ENCODE data around the gene CFHR1. TPM values are rescaled to one million over a fixed set of nuclear protein-coding genes. Genes with fewer than 3 reads are reported as not detected.
"Not testable (repeated sequence)": the region's sequence is repeated elsewhere in the genome, so short reads cannot be mapped to it uniquely, and the experiment has no call there.

The CFHR1 gene
- total RNA-seq = not detected

- not testable (repeated sequence) for H3K9me3 Mint-ChIP-seq, H3K36me3 Mint-ChIP-seq, H3K4me3 Mint-ChIP-seq, H3K4me1 Mint-ChIP-seq, DNase-seq, H3K27ac Mint-ChIP-seq, H3K27me3 Mint-ChIP-seq
Observed at GRCh38 chr1:196819531-196819930, at the start of gene CFHR1. Gene CFHR1, plus strand, starts transcription at chr1:196819731. Its CDS starts 114 bp downstream, at chr1:196819845.

- not testable (repeated sequence) for H3K27ac Mint-ChIP-seq, H3K27me3 Mint-ChIP-seq, DNase-seq, H3K9me3 Mint-ChIP-seq, H3K36me3 Mint-ChIP-seq, H3K4me1 Mint-ChIP-seq, H3K4me3 Mint-ChIP-seq
Observed at GRCh38 chr1:196769823-196770222, 49.7 kb upstream of the CFHR1 start.

GRCh38 chr1:196773713-196774112 is 45.8 kb upstream of the CFHR1 start:
- peaks cover 5% of the 10 kb centered on the region for H3K4me1 Mint-ChIP-seq
- H3K27ac Mint-ChIP-seq = no peak overlapping the region
- no peaks in the 10 kb centered on the region for H3K27me3 Mint-ChIP-seq
- H3K4me3 Mint-ChIP-seq = no peak overlapping the region
- no peak for DNase-seq
- no peaks in the 10 kb centered on the region for H3K36me3 Mint-ChIP-seq
- H3K9me3 Mint-ChIP-seq = no peaks in the 10 kb centered on the region

- H3K9me3 Mint-ChIP-seq = peaks cover under 1% of the 10 kb centered on the region
- H3K4me1 Mint-ChIP-seq = peaks cover 5% of the 10 kb centered on the region
- H3K27ac Mint-ChIP-seq = no peak overlapping the region
- no peaks in the 10 kb centered on the region for H3K27me3 Mint-ChIP-seq
- H3K36me3 Mint-ChIP-seq = no peaks in the 10 kb centered on the region
- DNase-seq = no peak
- no peak overlapping the region for H3K4me3 Mint-ChIP-seq
Observed at GRCh38 chr1:196774175-196774574, 45.4 kb upstream of the CFHR1 start.

- Mint-ChIP-seq H3K4me3 (no peak within 1 kb of the TSS), H3K27me3 (no peaks in the 10 kb centered on the region), H3K9me3 (peaks cover 2% of the 10 kb centered on the region), H3K4me1 (peaks cover 5% of the 10 kb centered on the region), H3K36me3 (no peaks in the 10 kb centered on the region), H3K27ac (no peak within 1 kb of the TSS)
- DNase-seq = no peak
Observed at GRCh38 chr1:196774603-196775002, 44.9 kb upstream of the CFHR1 start, which contains the start of gene CFHR3. Gene CFHR3, plus strand, starts transcription at chr1:196774840. Its CDS starts 47 bp downstream, at chr1:196774887.

- no peak overlapping the region for H3K4me3 Mint-ChIP-seq
- peaks cover 5% of the 10 kb centered on the region for H3K4me1 Mint-ChIP-seq
- H3K36me3 Mint-ChIP-seq = no peaks in the 10 kb centered on the region
- no peak overlapping the region for H3K27ac Mint-ChIP-seq
- peaks cover 2% of the 10 kb centered on the region for H3K9me3 Mint-ChIP-seq
- H3K27me3 Mint-ChIP-seq = no peaks in the 10 kb centered on the region
- DNase-seq = no peak
Observed at GRCh38 chr1:196777603-196778002, 41.9 kb upstream of the CFHR1 start.

- Mint-ChIP-seq H3K27me3 (no peaks in the 10 kb centered on the region), H3K4me1 (peaks cover 2% of the 10 kb centered on the region), H3K36me3 (no peaks in the 10 kb centered on the region), H3K4me3 (no peak overlapping the region), H3K27ac (no peak overlapping the region), H3K9me3 (peaks cover 3% of the 10 kb centered on the region)
- no peak for DNase-seq
Observed at GRCh38 chr1:196779093-196779492, 40.4 kb upstream of the CFHR1 start.

GRCh38 chr1:196791252-196791651 is 28.3 kb upstream of the CFHR1 start:
- not testable (repeated sequence) for H3K27ac Mint-ChIP-seq, H3K27me3 Mint-ChIP-seq, H3K4me3 Mint-ChIP-seq, H3K36me3 Mint-ChIP-seq, H3K9me3 Mint-ChIP-seq, DNase-seq, H3K4me1 Mint-ChIP-seq

GRCh38 chr1:196794103-196794502 is 25.4 kb upstream of the CFHR1 start:
- H3K4me1 Mint-ChIP-seq, H3K4me3 Mint-ChIP-seq, H3K27me3 Mint-ChIP-seq, H3K36me3 Mint-ChIP-seq, DNase-seq, H3K27ac Mint-ChIP-seq, H3K9me3 Mint-ChIP-seq: not testable (repeated sequence)

- H3K27me3 Mint-ChIP-seq = no peaks in the 10 kb centered on the region
- no peaks in the 10 kb centered on the region for H3K36me3 Mint-ChIP-seq
- no peak overlapping the region for H3K4me3 Mint-ChIP-seq
- no peak overlapping the region for H3K27ac Mint-ChIP-seq
- DNase-seq = no peak
- peaks cover 5% of the 10 kb centered on the region for H3K9me3 Mint-ChIP-seq
- H3K4me1 Mint-ChIP-seq = no peaks in the 10 kb centered on the region
Observed at GRCh38 chr1:196797891-196798290, 21.6 kb upstream of the CFHR1 start.

GRCh38 chr1:196801920-196802319 is 17.6 kb upstream of the CFHR1 start:
- H3K36me3 Mint-ChIP-seq = not testable (repeated sequence)

GRCh38 chr1:196808529-196809235 is 10.8 kb upstream of the CFHR1 start:
- no peaks in the 10 kb centered on the region for H3K4me1 Mint-ChIP-seq
- H3K27me3 Mint-ChIP-seq = no peaks in the 10 kb centered on the region
- H3K27ac Mint-ChIP-seq = no peak overlapping the region
- DNase-seq = no peak
- no peaks in the 10 kb centered on the region for H3K9me3 Mint-ChIP-seq
- no peak overlapping the region for H3K4me3 Mint-ChIP-seq
- no peaks in the 10 kb centered on the region for H3K36me3 Mint-ChIP-seq

More at GRCh38 chr1:196801920-196802319, 17.6 kb upstream of the CFHR1 start:
- not testable (repeated sequence) for H3K27ac Mint-ChIP-seq, H3K27me3 Mint-ChIP-seq, H3K4me1 Mint-ChIP-seq, H3K4me3 Mint-ChIP-seq, DNase-seq, H3K9me3 Mint-ChIP-seq

- DNase-seq, H3K4me3 Mint-ChIP-seq, H3K36me3 Mint-ChIP-seq, H3K4me1 Mint-ChIP-seq, H3K27ac Mint-ChIP-seq, H3K27me3 Mint-ChIP-seq, H3K9me3 Mint-ChIP-seq: not testable (repeated sequence)
Observed at GRCh38 chr1:196817442-196817841, 2.1 kb upstream of the CFHR1 start.

GRCh38 chr1:196827860-196828259 is 8.3 kb downstream of the CFHR1 start:
- H3K36me3 Mint-ChIP-seq, H3K9me3 Mint-ChIP-seq, DNase-seq, H3K27ac Mint-ChIP-seq, H3K4me3 Mint-ChIP-seq, H3K27me3 Mint-ChIP-seq, H3K4me1 Mint-ChIP-seq: not testable (repeated sequence)

GRCh38 chr1:196849613-196850492 is 30.3 kb downstream of the CFHR1 start:
- not testable (repeated sequence) for H3K4me3 Mint-ChIP-seq, H3K9me3 Mint-ChIP-seq, H3K27me3 Mint-ChIP-seq, H3K27ac Mint-ChIP-seq, H3K36me3 Mint-ChIP-seq, H3K4me1 Mint-ChIP-seq, DNase-seq

GRCh38 chr1:196856053-196856452 is 36.5 kb downstream of the CFHR1 start:
- Mint-ChIP-seq H3K27ac (no peak overlapping the region), H3K4me3 (no peak overlapping the region), H3K4me1 (no peaks in the 10 kb centered on the region), H3K9me3 (no peaks in the 10 kb centered on the region), H3K36me3 (no peaks in the 10 kb centered on the region), H3K27me3 (no peaks in the 10 kb centered on the region)
- DNase-seq = no peak
